ENCODE results near the gene KCNG1.

KCNG1 gene

DNA sequence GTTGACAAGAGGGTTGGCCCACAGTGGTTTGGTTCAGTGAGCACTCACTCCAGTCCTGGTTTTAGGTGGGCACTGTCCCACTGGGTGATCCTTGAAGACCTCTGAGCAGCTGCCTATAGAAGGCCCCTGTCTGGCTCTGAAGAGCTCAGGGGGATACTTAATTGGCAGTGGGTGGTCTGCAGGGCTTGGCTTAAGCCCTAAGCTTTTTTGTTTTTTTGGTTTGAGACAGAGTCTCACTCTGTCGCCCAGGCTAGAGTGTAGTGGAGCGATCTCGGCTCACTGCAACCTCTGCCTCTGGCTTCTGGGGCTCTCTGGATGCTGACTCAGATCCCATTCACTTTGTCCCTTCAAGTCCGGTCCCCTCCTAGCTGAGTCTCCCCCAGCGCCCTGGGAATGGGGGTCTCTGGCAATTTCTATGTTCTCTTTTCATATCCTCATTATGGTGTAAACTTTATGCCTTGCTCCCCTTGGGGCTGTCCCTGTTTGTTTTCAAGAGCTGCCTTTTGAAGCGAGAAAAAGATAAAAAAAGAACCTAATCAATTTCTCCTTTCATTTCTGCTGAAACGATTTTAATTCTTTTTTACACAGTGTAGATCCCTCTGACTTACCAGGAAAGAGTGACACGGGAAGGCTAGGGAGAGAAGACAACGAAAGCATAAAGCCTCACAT, 12.2 kb upstream of the KCNG1 start:
- no peak for DNase-seq

DNA sequence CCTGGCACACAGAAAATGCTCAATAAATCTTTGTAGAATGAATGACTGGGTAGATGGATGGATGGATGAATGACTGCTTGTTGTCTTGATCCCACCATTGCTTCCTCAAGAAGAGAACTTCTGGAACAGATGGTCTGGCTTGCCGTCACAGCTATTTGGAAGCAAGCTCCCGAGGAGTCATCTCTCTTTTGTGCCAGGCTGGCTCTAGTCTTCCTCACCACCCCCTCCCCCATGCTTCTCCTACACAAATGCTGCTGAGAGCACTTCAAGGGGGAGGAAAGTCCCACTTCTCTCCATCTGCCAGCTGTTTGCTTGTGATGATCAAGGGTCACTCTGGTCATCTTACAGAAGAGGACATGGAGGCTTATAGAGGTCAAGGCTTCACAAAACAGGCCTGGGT, 11.6 kb upstream of the KCNG1 start:
- no peak for DNase-seq

DNA sequence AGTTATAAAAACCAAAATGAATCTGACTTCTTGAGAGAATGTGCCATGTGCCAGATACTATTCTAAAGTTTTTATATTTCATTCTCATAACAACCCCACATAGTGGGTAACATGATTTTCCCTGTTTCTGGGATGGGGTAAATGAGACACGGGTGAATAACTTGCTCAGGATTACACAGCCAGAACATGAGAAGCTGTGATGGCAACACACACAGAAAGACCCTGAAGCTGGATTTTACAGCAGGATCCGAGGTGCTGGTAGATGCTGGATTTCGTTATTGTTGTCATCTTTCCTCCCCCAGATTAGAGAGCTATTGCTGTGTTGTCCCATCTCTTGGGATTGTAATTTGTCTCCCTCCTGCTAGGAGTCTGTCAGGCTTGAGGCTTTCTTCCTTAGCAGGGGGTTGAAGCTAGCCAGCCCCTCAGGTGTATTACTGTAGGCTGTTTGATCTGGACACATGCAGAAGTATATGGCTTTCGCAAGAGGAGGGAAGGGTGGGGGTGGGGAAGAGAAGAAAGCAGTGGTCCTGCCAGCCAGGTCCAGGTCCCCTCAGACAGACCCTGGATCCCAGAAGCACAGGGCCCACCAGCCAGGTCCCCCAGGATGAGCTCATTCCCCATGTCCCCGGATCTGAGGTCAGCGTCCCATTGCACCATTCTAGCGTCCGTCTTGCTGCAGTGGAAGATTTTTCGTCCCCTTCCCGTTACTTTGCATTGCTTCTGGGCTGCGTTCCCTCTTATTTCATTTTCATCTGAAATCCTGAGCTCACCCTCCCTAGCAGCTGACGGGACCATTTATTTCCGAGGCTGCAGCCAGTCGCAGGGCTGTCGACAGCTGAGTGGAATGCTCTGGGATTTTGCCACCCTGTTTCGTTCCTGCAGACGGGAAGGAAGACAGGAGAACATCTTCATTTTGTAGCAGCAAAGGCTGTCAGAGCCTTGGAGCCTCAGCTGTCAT, 7.3 kb upstream of the KCNG1 start:
- no peak for DNase-seq

DNA sequence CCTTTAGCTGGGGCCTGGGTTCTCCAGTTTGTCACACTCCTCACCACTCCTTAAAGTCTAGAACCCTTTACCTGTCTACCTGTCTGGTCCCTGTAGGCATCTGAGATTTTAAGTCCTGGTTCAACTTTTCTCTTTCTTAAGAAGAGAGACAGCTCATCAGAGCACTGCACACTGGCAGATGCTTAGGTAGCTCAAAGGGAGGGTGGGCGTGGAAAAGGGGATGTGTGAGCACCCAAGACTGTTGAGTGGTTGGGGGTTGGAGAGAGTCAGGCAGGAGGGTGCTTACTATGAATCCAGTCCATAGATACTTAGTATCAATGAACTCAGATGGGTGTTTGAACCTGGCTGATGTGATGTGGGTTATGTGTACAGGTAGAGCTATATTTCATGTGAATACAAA, 6.6 kb upstream of the KCNG1 start:
- DNase-seq, result no peak

DNA sequence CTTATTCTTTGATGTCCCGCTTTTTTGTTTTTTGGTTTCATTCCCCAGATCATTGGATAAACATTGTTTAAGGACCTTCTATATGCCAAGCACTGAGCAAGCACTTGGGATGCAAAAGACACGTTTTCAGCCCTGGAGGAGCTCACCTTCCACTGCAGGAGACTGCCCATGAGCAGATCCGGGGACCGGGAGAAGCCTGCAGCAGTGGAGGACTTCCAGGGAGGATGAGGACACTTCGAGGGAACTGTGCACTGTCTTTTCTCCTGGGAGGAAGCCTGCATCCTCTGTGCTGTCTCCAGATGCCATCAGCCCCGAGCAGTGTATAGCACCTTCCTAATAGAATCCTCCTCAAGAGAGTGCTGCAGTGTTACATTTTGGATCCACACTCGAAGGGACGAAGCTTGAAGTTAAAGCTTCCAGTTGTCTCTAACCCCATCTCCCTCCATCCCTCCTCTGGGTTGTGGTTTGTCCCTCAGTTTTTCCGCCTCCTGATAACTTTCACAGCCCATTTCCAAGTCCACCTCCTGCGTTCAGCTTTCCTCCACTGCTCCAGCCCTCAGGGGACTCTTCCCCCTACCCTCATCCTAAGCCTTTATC, 5.8 kb upstream of the KCNG1 start:
- DNase-seq, result no peak

DNA sequence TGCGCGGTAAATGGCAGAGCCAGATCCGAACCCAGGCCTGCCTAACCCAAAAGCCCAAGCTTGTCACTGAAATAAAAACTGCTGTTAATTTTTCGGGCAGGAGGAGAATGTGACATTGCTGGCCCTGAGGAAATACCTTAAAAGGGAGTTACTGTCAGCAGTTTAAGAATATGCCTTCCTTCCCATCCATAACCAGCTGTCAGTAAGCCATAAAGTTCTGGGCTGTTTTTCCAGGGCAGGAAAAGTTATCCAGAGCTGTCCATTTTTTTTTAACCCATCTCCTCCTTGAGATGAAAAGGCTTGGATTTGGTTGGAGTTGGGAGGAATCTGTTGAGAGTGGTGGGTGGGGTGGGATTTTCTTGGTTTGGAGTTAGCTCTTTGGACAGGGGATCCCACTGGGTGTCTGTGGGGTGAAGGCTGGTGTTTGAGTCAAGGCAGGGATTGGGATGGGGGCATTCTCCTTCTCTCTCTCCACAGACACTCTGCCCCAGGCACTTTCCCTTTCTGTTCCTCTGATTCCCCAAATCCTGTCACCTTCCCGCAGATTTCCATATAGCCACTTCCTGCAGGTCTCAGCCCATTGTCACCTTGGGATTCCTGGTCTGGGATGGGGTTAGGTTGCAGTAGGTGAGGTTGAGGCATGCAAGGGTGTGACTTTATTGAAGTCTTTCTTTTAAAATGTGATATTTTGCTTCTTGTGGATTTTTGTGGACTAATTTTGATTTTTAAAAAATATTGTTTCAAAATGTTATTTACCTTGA, 4.3 kb upstream of the KCNG1 start:
- DNase-seq, result no peak

DNA sequence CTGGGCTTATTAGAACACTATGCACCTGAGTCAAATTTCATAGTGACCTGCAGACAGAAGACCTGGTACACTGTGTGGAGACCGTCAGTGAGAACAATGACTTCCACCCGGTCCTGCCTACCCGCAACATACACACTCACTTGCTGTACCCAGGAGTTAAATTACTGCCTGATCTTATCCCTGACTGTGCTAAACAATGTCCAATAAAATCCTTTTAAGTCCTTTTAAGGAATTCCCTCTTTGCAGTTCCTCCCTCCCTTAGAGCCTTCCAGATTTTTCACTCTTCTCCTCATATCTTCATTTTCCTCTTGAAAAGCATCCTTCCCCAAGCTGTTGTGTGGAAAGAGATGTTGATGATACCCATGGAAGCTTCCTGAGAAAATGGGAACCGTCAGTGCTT, 3.4 kb upstream of the KCNG1 start:
- no peak for DNase-seq

DNA sequence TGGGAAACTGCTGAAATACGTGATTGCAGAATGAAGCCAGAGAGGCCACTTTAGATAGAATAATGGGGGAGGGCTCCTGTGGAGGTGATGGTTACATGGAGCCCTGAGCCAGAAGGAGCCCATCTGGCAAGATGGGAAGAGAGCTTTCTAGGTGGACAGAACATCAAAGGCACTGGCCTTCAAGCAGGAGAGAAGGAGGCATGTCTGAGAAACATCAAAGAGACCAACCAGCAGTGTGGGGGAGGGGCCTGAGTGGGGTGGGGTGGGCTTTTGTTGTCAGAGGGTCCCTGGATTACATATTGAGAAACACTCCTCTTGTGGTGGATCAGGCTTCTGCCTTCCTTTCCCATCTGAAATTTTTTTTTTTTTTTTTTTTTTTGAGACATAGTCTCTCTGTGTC, 1.9 kb upstream of the KCNG1 start:
- DNase-seq, result no peak

DNA sequence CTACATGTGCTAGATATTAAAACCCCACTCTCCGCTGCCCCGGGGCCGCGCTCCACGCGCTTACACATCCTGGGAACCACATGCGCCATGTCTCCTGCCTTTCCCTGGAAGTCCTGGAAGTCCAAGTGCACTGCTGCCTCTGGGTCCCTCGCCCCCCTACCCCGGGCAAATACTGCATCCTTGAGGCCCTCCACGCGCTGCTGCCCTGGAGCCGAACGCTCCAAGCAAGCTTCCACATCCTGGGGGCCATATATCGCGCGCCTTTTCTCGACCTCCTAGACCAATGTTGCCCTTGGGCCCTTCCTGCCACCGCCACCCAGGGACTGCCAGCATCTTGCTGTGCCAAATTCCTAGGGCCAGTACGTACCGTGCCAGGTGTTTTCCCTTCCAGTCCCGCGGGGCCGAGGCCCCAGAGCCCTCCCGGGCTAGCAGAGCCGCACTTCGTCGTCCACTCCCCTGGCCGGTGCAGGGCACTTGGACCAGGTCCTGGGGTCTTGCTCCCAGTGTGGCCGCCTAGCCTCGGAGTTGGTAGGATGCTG, 779 bp upstream of the KCNG1 start:
- DNase-seq, result no peak

DNA sequence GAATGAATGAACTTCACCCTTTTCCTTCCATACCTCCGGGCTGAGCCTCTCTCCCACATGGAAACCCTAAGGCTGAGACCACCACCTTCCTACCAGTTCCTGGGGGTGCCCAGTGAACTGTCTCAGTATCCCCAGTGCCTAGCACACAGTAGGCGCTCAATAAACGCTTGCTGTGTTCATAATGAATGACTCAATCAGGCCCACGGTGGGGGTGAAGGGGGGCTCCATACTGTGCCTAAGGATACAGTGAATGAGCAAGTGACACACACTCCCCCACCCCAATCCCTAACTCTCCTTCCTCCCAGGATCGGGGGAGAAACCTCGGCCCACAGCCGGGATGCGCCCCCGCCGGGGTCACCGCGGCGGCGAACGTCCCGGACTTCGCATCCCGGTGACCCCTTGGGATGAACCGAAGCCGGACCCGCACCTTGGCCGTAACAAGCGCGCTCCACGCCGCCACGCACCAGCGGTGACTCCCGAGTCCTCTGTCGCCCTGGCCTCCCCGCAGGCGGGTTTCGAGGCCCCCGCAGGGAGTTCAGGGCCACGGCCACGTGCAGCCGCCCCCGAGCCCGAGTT, 592 bp downstream of the KCNG1 start:
- DNase-seq, result no peak

DNA sequence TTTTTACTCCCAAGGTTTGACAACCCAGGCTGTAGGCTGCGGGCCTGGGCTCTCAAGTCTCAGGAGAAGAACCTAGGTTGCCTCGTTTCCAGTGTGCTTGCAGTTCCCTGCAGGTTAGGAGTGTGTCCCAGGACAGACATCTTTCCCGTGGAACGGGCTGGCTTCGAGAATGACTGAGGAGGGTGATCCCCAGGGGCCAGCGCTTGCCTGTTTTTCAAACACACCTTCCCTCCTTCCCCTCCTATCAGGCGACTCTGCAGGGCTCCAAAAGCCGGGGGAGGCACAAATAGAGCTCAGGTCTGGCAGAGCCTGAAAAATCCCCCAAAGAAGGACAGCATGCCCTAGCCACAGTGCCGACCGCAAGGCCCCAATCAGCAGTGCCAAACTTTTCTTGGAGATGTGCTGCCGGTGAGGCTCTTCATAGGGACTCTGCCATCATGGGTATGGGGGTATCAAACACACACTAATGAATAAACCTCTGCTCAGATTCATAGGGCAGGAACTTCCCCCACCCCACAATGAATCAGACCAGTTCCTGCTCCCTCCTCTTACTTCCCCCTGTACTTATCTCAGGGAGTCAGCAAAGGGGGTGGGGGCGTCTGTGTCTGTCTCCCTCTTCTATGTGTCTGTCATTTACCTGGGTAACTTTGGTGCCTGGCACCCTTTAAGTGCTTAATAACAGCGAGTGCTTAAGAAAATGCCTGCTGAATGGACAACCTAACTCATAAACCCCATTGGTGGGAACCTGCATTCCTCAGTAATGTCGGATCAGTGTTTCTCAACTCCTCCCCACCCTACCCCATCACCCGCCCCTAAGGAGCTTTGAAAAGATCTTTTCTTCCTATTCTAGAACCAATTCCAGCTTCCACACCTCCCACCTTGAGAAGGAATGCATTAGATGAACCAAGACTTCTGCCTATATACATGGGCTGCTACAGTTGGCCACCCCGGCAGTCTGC, 1.6 kb downstream of the KCNG1 start:
- no peak for DNase-seq

DNA sequence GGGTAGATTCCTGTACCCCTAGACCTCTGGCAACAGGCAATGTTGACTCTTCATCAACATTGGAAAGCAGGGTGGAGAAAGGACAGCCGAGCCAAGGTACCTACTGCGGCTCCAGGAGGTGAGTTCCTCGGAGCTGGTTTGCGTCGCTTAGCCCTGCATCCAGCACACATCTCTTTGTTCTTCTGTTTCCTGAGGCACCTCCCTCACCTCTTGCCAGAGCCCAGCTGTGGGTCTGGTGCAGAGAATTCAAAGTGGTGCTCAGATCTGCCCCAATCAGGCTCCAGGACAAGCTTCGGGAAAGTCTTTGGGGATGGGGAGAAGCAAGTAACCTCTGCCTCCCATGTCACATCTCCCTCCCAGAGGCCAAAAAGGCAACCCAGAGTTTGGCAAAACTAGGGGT, 2.2 kb downstream of the KCNG1 start:
- no peak for DNase-seq

DNA sequence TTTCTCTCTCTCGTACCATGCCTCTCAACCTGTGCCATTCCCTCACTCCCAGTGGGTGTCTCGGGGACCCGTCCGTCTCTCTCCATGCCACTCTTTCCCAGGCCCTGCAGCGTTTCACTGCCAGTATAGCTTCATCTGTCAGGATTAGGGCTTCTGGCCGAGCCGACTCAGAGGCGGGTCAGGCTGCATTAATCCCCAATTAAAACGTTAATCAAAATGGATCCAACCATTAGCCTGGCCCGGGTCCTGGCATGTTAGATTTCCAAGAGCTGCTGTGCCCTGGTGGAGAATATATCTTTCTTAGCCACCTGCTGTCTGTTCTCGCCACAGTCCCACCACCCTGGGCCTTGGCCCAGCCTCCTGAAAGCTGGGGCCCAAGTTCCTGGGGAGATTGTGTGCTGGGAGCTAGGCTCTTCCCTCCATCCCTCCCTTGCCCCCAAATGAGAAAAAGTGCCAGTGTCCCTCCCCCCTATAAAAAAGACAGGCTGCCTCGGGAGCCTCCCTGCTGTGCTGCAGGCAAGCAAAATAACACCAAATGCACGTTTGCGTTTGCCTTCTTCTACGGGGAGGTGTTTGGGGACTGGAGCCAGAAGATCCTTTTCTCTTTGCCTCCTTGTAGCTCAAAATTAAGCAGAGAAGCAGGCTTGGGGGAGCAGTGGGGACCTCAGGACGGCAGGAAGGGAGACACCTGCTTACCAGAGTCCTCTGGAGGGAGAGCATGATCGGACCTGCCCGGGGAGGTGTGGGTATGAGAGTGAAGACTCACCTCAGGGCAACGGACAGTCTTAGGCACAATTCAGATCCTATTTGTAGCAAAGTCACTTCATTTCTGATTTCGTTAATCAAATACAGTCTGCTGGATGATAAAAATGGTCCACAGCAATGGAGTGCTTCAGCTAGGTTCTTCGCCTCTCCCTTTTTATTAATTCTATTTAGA, 3.0 kb downstream of the KCNG1 start:
- no peak for DNase-seq

DNA sequence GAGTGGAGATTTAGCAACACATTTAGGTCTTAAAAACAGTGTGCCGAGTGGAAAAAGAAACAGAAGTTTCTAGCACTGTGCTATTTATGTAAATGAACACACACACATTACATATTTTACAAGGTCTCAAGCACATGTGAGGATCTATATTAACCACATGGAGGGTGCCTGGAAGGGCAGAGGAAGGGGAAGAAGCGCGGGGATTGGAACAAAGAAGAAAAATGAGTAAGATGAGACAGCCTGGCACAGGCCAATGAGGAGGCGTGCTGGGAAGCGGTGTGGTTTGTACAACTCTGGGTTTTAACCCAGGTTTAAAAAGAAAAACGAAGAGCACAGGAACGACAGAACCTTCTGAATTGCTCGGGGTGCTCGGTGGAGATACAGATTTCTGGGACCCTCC, 5.7 kb downstream of the KCNG1 start:
- DNase-seq, result no peak

DNA sequence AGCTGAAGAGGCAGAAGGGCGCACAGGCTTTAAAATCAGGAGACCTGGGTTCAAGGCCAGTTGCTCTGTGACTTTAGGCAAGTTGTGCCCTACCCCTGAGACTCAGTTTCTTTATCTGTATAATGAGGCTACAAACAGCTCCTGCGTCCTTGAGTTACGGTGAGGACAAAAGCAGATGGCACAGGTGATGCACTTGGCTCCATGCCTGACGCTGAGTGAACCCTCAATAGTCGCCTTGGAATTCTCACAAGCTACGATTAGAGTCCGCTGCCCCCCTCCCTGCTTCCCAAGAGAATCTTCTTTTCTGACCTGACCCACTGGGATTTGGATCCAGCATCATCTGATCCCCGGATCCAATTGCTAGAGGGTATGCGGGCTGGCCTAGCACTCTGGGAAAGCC, 6.4 kb downstream of the KCNG1 start:
- no peak for DNase-seq

DNA sequence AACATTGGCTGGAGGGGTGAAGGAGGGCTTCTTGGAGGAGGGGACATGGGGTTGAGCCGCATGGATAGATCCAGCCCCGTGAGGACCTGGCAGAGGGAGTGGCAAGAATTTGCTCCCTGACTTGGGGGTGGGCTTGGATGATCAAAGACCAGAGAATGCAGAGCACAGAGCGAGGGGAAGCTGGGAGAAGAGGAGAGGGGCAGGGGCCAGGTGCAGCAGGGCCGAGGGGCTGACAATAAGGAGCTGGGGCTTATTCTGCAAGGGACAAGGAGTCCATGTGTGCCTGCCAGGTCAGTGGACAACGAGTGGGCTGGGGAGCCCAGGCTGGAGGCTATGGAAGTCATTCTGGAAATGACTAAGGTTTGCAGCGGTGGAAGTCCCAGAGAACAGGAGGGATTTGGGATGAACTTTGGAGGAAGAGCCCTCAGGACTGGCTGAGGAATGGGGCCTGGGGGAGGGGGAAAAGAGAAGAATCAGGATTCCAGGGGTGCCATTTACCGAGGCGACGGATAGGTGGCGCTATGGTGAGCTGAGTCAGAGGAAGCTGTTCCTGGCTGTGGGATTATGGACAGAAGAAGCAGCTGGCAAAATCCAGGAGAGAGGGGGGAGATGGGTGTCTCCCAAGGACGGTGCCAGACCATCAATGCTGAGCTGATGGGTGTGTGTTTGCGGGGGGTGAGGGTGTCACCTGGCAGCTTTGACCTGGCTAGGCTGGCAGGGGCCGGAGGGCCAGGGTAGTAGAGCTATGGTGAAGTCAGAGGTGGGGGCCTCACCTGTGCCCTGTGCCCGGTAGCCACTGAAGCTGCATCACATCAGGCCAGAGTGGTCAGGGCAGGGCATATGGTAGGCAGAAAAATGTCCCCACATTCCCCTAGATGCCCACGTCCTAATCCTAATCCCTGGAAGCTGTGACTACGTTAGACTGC, 7.8 kb downstream of the KCNG1 start:
- DNase-seq, result no peak

DNA sequence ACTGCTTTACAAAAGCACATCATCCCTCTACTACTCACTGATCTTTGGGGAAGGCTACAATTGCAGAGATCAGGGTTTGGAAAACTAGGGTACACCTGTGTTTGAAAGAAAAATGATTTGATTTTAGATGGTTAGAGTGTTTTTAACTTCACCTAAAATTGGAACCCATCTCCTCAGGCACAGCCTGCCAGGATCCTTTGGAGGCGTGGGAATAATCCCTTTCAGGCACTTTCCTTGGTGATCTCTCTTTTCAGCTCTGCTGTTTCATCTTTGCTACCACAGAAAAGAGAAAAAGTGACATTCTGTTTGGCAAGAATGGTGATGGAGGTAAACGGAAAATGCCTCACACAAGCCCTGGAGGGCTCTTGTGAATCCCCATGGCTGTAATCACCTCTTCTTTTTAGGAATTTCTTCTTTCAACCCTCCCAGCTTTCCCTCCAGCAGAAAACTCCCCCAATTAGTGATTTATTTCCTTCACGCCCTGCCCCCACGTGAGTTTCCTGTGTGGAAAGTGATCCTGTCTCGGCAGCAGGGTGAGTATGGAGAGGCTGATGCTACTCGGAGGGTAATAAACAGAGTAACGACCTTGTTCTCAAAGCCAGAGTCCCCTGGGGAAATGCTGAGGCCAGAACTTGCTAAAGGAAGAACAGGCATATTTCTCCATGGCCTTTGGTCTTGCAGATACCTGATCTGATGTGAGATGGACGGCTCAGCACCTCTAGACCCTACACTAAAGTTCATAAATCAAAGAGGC, 9.2 kb downstream of the KCNG1 start:
- no peak for DNase-seq

DNA sequence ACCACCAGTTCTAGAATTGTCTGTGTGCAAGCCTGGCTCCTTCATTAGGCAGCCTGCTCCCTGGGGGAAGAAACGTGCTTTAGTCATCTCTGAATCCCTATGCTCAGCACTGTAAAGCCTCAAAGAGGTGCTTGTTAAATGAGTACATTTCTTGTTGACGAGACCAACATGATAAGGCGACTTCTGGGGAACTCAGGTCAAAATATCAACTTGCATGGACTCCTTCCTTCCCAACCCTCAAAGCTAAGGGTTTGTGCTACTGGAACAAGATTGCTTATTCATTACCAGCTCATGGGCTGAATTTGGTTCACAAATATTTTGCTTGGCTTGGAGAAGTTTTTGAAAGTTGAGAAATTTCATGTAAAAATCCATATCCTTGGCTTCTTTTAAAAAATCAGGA, 10.6 kb downstream of the KCNG1 start:
- DNase-seq, result no peak
